Vagina (tissue), 2 donors: ENCODE results near the gene DUSP5.

Source experiments
- POLR2AphosphoS5 ChIP-seq, 2 donors: sonication (generic); formaldehyde crosslinking; IDR thresholded peaks; one replicate each; pipeline ENCODE4 v1.9.0; 2017; ENCODE audit warnings: antibody characterized with exemption in 2 of 2, mild to moderate bottlenecking in 2 of 2, low read depth in 1 of 2; ENCODE audit not compliant: insufficient read depth in 1 of 2
- TF ChIP-seq, protein P1 (sequence below), 3 experiments: fragments of 450-650 bp in 2 of 3; fragments of 200-600 bp in 1 of 3; sonication (generic) in 1 of 3; IDR thresholded peaks; one replicate each; pipeline ENCODE4 v1.5.1; 2017 to 2019; ENCODE audit warnings: antibody characterized with exemption in 3 of 3, mild to moderate bottlenecking in 2 of 3, moderate library complexity in 2 of 3

DNA sequence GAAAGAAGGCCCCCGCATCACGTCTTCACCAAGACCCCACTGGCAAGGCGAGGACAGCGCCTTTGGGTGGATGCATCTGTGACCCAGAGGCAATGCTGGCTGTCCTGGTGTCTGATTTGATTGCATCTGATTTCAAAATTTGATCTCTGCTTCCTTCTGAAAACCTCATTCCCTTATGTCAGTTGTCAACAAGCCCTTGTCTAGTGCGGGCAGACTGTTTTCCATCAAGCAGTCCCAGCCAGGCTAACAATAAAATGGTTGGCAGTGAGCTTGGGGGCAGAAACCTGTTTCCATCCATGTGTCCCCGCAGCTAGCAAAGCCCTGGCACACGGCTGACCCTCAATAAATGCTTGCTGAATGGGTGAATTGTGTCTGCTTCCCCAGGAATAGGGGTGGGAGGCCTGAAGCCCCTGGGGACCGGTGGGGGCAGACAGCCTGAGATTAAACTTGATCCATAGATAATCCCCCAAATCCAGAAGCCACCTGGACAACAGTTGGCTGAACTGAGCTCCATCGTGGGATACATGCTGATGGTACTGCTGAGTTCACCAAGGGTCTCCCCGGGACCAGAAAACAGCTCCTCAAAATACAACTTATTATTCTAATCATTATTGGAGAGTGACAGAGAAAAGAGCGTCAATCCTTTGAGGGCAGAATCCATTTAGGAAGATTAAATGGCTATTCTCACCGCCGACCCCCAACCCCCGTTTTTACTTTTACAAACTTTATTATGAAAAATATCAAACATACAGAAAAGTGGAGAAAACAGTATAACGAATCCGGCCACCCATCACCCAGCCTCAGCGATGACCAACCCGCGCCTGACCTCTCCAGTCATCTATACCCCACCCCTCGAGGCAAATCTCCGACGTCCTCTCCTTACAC, 912 bp upstream of the DUSP5 start:
- TF ChIP-seq, protein P1, sequence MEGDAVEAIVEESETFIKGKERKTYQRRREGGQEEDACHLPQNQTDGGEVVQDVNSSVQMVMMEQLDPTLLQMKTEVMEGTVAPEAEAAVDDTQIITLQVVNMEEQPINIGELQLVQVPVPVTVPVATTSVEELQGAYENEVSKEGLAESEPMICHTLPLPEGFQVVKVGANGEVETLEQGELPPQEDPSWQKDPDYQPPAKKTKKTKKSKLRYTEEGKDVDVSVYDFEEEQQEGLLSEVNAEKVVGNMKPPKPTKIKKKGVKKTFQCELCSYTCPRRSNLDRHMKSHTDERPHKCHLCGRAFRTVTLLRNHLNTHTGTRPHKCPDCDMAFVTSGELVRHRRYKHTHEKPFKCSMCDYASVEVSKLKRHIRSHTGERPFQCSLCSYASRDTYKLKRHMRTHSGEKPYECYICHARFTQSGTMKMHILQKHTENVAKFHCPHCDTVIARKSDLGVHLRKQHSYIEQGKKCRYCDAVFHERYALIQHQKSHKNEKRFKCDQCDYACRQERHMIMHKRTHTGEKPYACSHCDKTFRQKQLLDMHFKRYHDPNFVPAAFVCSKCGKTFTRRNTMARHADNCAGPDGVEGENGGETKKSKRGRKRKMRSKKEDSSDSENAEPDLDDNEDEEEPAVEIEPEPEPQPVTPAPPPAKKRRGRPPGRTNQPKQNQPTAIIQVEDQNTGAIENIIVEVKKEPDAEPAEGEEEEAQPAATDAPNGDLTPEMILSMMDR (IDR thresholded peaks at IDR 0.05) = no peak
- no peak for TF ChIP-seq POLR2AphosphoS5 (IDR thresholded peaks at IDR 0.05; ENCODE audit: insufficient read depth in 1 of 2, low read depth in 1 of 2)
